SKM-1 treated with dmso at 0.1 percent for 144 hours (cell line): ENCODE data around the gene TSPAN13.

ENCODE experiments used
- DNase-seq: peaks from one replicate; lab custom pipeline; 2025; ENCODE audit not compliant: unreplicated experiment; lab: John Stamatoyannopoulos, UW

TSPAN13 gene

GRCh38 chr7:16753102-16753931 is at the start of gene TSPAN13:
TSPAN13 (plus strand) TSS chr7:16753755; CDS start chr7:16753968, 213 bp downstream.
- peak; percentile 54 for DNase-seq

GRCh38 chr7:16708511-16708910 is 45.0 kb upstream of the TSPAN13 start:
- no peak for DNase-seq

- DNase-seq: peak; percentile 46
Measured at GRCh38 chr7:16708980-16709379, 44.6 kb upstream of the TSPAN13 start.

GRCh38 chr7:16710651-16711050 is 42.9 kb upstream of the TSPAN13 start:
- DNase-seq: no peak

GRCh38 chr7:16711730-16712129 is 41.8 kb upstream of the TSPAN13 start:
- DNase-seq: no peak

- DNase-seq: no peak
Measured at GRCh38 chr7:16712916-16713315, 40.6 kb upstream of the TSPAN13 start.

- no peak for DNase-seq
Measured at GRCh38 chr7:16715928-16716327, 37.6 kb upstream of the TSPAN13 start.

GRCh38 chr7:16718111-16718656 is 35.4 kb upstream of the TSPAN13 start:
- no peak for DNase-seq

- no peak for DNase-seq
Measured at GRCh38 chr7:16719699-16720098, 33.9 kb upstream of the TSPAN13 start.

- DNase-seq: no peak
Measured at GRCh38 chr7:16721541-16721940, 32.0 kb upstream of the TSPAN13 start.

GRCh38 chr7:16724344-16724743 is 29.2 kb upstream of the TSPAN13 start:
- no peak for DNase-seq

- DNase-seq: no peak
Measured at GRCh38 chr7:16726189-16726588, 27.4 kb upstream of the TSPAN13 start.

GRCh38 chr7:16727736-16728135 is 25.8 kb upstream of the TSPAN13 start:
- DNase-seq: no peak

GRCh38 chr7:16728811-16729210 is 24.7 kb upstream of the TSPAN13 start:
- no peak for DNase-seq

GRCh38 chr7:16729541-16729940 is 24.0 kb upstream of the TSPAN13 start:
- DNase-seq: no peak

- no peak for DNase-seq
Measured at GRCh38 chr7:16730937-16731336, 22.6 kb upstream of the TSPAN13 start.

- no peak for DNase-seq
Measured at GRCh38 chr7:16732828-16733227, 20.7 kb upstream of the TSPAN13 start.

GRCh38 chr7:16734148-16734726 is 19.3 kb upstream of the TSPAN13 start:
- no peak for DNase-seq

GRCh38 chr7:16735020-16735419 is 18.5 kb upstream of the TSPAN13 start:
- DNase-seq: no peak

GRCh38 chr7:16738011-16738688 is 15.4 kb upstream of the TSPAN13 start:
- DNase-seq: no peak

GRCh38 chr7:16739863-16740622 is 13.5 kb upstream of the TSPAN13 start:
- DNase-seq: no peak
